Measurements from ENCODE around the gene CAPN9. TPM values are rescaled to one million over a fixed set of nuclear protein-coding genes. Genes with fewer than 3 reads are reported as not detected.

CAPN9 gene
- total and polyA plus RNA-seq, 2 experiments from 2014 or later = 0.98 to 3.7 TPM

DNA sequence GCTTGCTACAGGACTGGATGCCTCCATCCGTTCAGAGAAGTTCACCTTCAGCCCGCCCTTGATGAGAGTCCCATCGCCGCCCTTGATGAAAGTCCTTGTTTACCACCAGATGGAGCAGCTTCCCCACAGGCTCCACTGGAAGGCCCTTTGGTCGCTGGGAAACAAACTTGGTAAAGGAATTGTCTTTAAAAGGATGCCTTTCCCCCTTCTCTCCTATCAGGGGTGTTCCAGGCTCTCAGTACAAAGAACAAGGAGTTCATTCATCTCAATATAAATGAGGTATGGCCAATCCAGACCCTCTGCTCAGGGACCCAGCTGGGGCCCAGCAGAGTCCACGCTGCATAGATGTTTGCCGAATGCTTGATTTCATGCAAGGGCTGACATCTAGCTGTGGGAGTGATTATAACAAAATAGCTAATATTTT lies 50.8 kb downstream of the CAPN9 start:
- TF ChIP-seq EZH2phosphoT487 (IDR thresholded peaks at IDR 0.05; ENCODE audit: low read depth, severe bottlenecking, unreplicated experiment) = no peak
- TF ChIP-seq, protein P1, sequence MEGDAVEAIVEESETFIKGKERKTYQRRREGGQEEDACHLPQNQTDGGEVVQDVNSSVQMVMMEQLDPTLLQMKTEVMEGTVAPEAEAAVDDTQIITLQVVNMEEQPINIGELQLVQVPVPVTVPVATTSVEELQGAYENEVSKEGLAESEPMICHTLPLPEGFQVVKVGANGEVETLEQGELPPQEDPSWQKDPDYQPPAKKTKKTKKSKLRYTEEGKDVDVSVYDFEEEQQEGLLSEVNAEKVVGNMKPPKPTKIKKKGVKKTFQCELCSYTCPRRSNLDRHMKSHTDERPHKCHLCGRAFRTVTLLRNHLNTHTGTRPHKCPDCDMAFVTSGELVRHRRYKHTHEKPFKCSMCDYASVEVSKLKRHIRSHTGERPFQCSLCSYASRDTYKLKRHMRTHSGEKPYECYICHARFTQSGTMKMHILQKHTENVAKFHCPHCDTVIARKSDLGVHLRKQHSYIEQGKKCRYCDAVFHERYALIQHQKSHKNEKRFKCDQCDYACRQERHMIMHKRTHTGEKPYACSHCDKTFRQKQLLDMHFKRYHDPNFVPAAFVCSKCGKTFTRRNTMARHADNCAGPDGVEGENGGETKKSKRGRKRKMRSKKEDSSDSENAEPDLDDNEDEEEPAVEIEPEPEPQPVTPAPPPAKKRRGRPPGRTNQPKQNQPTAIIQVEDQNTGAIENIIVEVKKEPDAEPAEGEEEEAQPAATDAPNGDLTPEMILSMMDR (IDR thresholded peaks at IDR 0.05; ENCODE audit: poor library complexity) = peak; percentile 83

DNA sequence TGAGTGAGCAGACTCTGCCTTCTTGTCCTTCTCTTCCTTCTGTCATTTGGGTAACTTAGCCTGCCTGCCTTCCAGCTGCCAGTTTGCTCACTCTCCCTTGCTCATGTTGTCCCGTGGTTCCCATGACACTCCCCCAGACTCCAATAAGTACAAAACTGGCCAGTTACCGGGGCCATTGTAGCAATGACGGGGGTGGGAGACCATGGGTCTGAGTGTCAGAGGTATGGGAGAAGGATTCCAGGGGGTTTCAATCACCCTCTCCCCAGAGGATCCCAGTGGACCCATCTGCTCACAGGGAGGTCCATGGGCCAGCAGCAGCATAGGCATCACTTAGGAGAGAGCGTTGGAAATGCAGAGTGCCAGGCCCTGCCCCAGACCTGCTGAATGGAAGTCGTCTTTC lies 51.3 kb downstream of the CAPN9 start:
- H3K79me2 ChIP-seq = no peaks in the 10 kb centered on the region
- TF ChIP-seq EZH2phosphoT487 (IDR thresholded peaks at IDR 0.05; ENCODE audit: low read depth, severe bottlenecking, unreplicated experiment) (no peak), EZH2 (IDR thresholded peaks at IDR 0.05; ENCODE audit: borderline replicate concordance) (no peak)
- TF ChIP-seq, protein P1 (IDR thresholded peaks at IDR 0.05; ENCODE audit: poor library complexity) = no peak
- H3K27ac ChIP-seq = no peak overlapping the region
- no peaks in the 10 kb centered on the region for H3K4me1 ChIP-seq (ENCODE audit: insufficient read depth)
- H2AFZ ChIP-seq = no peak overlapping the region
- WGBS (ENCODE audit: low lambda C conversion rate, missing lambda C conversion rate) = 90% methylated on average over 4 of the region's 5 CpGs
- no peaks in the 10 kb centered on the region for H4K20me1 ChIP-seq (ENCODE audit: insufficient read depth, poor library complexity, severe bottlenecking)
- no peak for DNase-seq (ENCODE audit: low spot score)
- H3K9me2 ChIP-seq (replicated peaks; ENCODE audit: insufficient read depth) = no peaks in the 10 kb centered on the region
- H3K9me3 ChIP-seq (ENCODE audit: low read depth) = no peaks in the 10 kb centered on the region
- no peak overlapping the region for H3K4me3 ChIP-seq
- H3K4me2 ChIP-seq = no peak overlapping the region
- no peaks in the 10 kb centered on the region for H3K36me3 ChIP-seq (replicated peaks; ENCODE audit: insufficient read depth, low read depth)
- no peaks in the 10 kb centered on the region for H3K27me3 ChIP-seq

More for the DNA sequence above, 50.8 kb downstream of the CAPN9 start:
- no peaks in the 10 kb centered on the region for H4K20me1 ChIP-seq (ENCODE audit: insufficient read depth, poor library complexity, severe bottlenecking)
- no peaks in the 10 kb centered on the region for H3K4me1 ChIP-seq (ENCODE audit: insufficient read depth)
- no peaks in the 10 kb centered on the region for H3K9me2 ChIP-seq (replicated peaks; ENCODE audit: insufficient read depth)
- H3K36me3 ChIP-seq (replicated peaks; ENCODE audit: insufficient read depth, low read depth) = no peaks in the 10 kb centered on the region
- H3K27ac ChIP-seq = no peak overlapping the region
- DNase-seq (ENCODE audit: low spot score) = peak; percentile 86
- no peak overlapping the region for H3K4me2 ChIP-seq
- WGBS (ENCODE audit: low lambda C conversion rate, missing lambda C conversion rate) = 28% methylated on average over 7 of the region's 7 CpGs
- no peak overlapping the region for H2AFZ ChIP-seq
- no peaks in the 10 kb centered on the region for H3K79me2 ChIP-seq
- no peaks in the 10 kb centered on the region for H3K9me3 ChIP-seq (ENCODE audit: low read depth)
- no peak overlapping the region for H3K4me3 ChIP-seq
- H3K27me3 ChIP-seq = no peaks in the 10 kb centered on the region

DNA sequence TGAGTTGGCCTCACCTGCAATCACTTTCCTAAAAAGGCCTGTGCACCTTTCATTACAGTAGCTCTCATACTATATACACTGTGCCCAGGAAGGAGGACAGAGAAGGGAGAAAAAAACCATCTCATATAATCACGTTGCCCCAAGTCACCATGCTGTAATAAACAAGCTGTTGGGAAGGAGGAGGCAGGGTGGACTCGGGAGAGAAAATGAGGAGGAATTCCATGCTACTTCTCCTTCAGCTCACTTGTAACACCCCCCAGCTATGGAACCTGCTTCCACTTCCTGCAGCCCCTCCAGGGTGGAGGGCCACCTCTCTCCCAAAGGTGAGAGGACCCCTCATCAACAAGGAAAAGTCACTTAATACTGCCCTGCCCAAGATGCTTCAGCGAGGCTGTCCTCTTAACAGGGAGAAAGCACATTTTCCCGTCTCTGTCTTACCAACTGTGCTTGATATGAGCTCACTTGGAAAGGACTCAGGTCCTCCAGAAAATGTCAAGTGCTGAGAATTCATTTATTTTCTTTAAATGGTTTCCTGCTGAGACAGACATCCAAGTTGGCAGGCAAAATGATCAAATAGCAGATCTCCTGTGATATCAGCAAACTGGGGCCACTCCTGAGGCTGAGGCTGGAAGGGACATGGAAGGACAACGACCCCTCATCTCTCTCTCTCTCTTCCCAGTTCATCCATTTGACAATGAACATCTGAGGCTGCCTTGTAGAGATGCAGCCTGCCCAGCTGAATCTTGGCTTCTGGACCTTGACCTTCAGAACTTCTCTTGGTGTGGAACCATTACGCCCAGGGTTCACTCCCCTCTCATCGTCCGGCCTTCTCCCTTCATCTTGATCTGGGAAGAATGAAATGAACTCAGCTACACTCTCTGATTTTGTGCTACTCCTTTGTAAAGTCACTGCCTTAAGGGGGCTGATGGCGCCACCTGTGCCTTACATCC lies 54.0 kb downstream of the CAPN9 start:
- Histone ChIP-seq H3K4me1 (ENCODE audit: insufficient read depth) (no peaks in the 10 kb centered on the region), H3K9me2 (replicated peaks; ENCODE audit: insufficient read depth) (no peaks in the 10 kb centered on the region), H3K79me2 (no peaks in the 10 kb centered on the region), H2AFZ (no peak overlapping the region), H3K4me2 (no peak overlapping the region), H3K27ac (no peak overlapping the region), H4K20me1 (ENCODE audit: insufficient read depth, poor library complexity, severe bottlenecking) (no peaks in the 10 kb centered on the region), H3K4me3 (no peak overlapping the region), H3K27me3 (no peaks in the 10 kb centered on the region), H3K9me3 (ENCODE audit: low read depth) (no peaks in the 10 kb centered on the region), H3K36me3 (replicated peaks; ENCODE audit: insufficient read depth, low read depth) (no peaks in the 10 kb centered on the region)
- no peak for DNase-seq (ENCODE audit: low spot score)
- 86% methylated on average over 9 of the region's 9 CpGs for WGBS (ENCODE audit: low lambda C conversion rate, missing lambda C conversion rate)
- TF ChIP-seq EZH2 (IDR thresholded peaks at IDR 0.05; ENCODE audit: borderline replicate concordance) (no peak), EZH2phosphoT487 (IDR thresholded peaks at IDR 0.05; ENCODE audit: low read depth, severe bottlenecking, unreplicated experiment) (no peak)
- TF ChIP-seq, protein P1 (IDR thresholded peaks at IDR 0.05; ENCODE audit: poor library complexity) = no peak

Data from hepatocyte (in vitro differentiated cells).